Measurements from ENCODE around the gene TULP4. TPM values are rescaled to one million over a fixed set of nuclear protein-coding genes. Genes with fewer than 3 reads are reported as not detected.
"Not testable (repeated sequence)": the region's sequence is repeated elsewhere in the genome, so short reads cannot be mapped to it uniquely, and the experiment has no call there.

The TULP4 gene
- total and polyA plus RNA-seq, 7 experiments from 2014 or later, result 33.3 to 79.0 (median 51.8) TPM

DNA sequence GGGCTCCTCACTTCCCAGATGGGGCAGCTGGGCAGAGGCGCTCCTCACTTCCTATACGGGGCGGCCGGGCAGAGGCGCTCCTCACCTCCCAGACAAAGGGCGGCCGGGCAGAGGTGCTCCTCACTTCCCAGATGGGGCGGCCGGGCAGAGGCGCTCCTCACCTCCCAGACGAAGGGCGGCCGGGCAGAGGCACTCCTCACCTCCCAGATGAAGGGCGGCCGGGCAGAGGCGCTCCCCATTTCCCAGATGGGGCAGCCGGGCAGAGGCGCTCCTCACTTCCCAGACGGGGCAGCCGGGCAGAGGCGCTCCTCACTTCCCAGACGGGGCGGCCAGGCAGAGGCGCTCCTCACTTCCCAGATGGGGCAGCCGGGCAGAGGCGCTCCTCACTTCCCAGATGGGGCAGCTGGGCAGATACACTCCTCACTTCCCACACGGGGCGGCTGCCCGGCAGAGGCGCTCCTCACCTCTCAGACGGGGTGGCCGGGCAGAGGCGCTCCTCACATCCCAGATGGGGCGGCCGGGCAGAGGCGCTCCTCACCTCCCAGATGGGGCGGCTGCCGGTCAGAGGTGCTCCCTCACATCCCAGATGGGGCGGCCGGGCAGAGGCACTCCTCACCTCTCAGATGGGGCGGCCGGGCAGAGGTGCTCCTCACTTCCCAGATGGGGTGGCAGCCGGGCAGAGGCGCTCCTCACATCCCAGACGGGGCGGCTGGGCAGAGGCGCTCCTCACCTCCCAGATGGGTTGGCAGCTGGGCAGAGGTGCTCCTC lies 36.7 kb downstream of the TULP4 start:
- H3K9me3 ChIP-seq (ENCODE audit: control insufficient read depth in 2 of 3, low read length in 3 of 3); H3K36me3 ChIP-seq (ENCODE audit: control insufficient read depth in 2 of 3, insufficient read depth in 3 of 3, low read length in 3 of 3); ATAC-seq; H3K27me3 Mint-ChIP-seq; POLR2A ChIA-PET; CTCF ChIA-PET; DNase-seq; H3K4me3 Mint-ChIP-seq; H3K4me1 ChIP-seq (ENCODE audit: control insufficient read depth in 2 of 2, insufficient read depth in 2 of 2, low read length in 2 of 2); H3K27ac Mint-ChIP-seq; intact Hi-C loops (cut with micrococcal nuclease); H3K27ac ChIP-seq (ENCODE audit: low read depth, low read length); H3K4me3 ChIP-seq (ENCODE audit: low read length); H3K27me3 ChIP-seq (ENCODE audit: control insufficient read depth in 2 of 2, insufficient read depth in 2 of 2, low read length in 2 of 2): not testable (repeated sequence)
- Mint-ChIP-seq H3K9me3 (peaks cover 4 to 52% (median 21%) of the 10 kb centered on the region in 11 donors), H3K36me3 (peaks cover 4 to 40% (median 33%) of the 10 kb centered on the region in 5 donors), H3K4me1 (peaks cover 0 to 10% (median 4%) of the 10 kb centered on the region in 7 donors)

DNA sequence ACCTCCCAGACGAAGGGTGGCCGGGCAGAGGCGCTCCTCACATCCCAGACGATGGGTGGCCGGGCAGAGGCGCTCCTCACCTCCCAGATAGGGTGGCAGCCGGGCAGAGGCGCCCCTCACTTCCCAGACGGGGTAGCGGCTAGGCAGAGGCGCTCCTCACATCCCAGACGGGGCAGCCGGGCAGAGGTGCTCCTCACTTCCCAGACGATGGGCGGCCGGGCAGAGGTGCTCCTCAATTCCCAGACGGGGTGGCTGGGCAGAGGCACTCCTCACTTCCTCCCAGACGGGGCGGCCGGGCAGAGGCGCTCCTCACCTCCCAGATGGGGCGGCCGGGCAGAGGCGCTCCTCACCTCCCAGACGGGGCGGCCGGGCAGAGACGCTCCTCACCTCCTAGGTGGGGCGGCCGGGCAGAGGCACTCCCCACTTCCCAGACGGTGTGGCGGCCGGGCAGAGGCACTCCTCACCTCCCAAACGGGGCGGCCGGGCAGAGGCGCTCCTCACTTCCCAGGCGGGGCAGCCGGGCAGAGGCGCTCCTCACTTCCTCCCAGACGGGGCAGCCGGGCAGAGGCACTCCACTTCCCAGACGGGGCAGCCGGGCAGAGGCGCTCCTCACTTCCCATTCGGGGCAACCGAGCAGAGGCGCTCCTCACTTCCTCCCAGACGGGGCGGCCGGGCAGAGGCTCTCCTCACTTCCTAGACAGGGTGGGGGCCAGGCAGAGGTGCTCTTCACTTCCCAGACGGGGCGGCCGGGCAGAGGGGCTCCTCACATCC lies 37.4 kb downstream of the TULP4 start:
- CTCF ChIA-PET; H3K27ac ChIP-seq (ENCODE audit: low read depth, low read length); H3K4me1 ChIP-seq (ENCODE audit: control insufficient read depth in 2 of 2, insufficient read depth in 2 of 2, low read length in 2 of 2); H3K4me3 ChIP-seq (ENCODE audit: low read length); H3K36me3 ChIP-seq (ENCODE audit: control insufficient read depth in 2 of 3, insufficient read depth in 3 of 3, low read length in 3 of 3); H3K9me3 ChIP-seq (ENCODE audit: control insufficient read depth in 2 of 3, low read length in 3 of 3); intact Hi-C loops (cut with micrococcal nuclease); DNase-seq; H3K4me3 Mint-ChIP-seq; H3K27ac Mint-ChIP-seq; POLR2A ChIA-PET; H3K27me3 Mint-ChIP-seq; ATAC-seq; H3K27me3 ChIP-seq (ENCODE audit: control insufficient read depth in 2 of 2, insufficient read depth in 2 of 2, low read length in 2 of 2): not testable (repeated sequence)
- H3K36me3 Mint-ChIP-seq, result peaks cover 4 to 33% (median 28%) of the 10 kb centered on the region in 5 donors
- H3K9me3 Mint-ChIP-seq, result peaks cover 4 to 45% (median 14%) of the 10 kb centered on the region in 11 donors
- H3K4me1 Mint-ChIP-seq, result peaks cover 0 to 13% (median 5%) of the 10 kb centered on the region in 7 donors

DNA sequence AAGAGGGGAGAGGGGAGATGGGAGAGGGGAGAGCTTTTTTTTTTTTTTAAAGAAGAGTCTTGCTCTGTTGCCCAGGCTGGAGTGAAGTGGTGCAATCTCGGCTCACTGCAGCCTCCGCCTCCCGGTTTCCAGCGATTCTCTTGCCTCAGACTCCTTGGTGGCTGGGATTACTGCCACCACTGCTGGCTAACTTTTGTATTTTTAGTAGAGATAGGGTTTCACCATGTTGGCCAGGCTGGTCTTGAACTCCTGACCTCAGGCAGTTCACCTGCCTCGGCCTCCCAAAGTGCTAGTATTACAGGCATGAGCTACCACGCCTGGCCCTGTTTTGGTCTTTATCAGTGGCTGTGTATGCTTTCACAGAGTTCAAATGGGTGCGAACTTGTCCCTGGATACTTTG lies 38.5 kb downstream of the TULP4 start:
- H3K9me3 ChIP-seq (ENCODE audit: control insufficient read depth in 2 of 3, low read length in 3 of 3); POLR2A ChIA-PET; H3K4me3 ChIP-seq (ENCODE audit: low read length); DNase-seq; H3K27me3 Mint-ChIP-seq; CTCF ChIA-PET; H3K27me3 ChIP-seq (ENCODE audit: control insufficient read depth in 2 of 2, insufficient read depth in 2 of 2, low read length in 2 of 2); H3K36me3 ChIP-seq (ENCODE audit: control insufficient read depth in 2 of 3, insufficient read depth in 3 of 3, low read length in 3 of 3); ATAC-seq; H3K4me1 ChIP-seq (ENCODE audit: control insufficient read depth in 2 of 2, insufficient read depth in 2 of 2, low read length in 2 of 2); H3K27ac Mint-ChIP-seq; H3K4me3 Mint-ChIP-seq; intact Hi-C loops (cut with micrococcal nuclease); H3K27ac ChIP-seq (ENCODE audit: low read depth, low read length): not testable (repeated sequence)
- peaks cover 5 to 21% (median 7%) of the 10 kb centered on the region in 7 donors for H3K4me1 Mint-ChIP-seq
- peaks cover 0 to 34% (median 8%) of the 10 kb centered on the region in 11 donors for H3K9me3 Mint-ChIP-seq
- H3K36me3 Mint-ChIP-seq, result peaks cover 0 to 26% (median 18%) of the 10 kb centered on the region in 5 donors

DNA sequence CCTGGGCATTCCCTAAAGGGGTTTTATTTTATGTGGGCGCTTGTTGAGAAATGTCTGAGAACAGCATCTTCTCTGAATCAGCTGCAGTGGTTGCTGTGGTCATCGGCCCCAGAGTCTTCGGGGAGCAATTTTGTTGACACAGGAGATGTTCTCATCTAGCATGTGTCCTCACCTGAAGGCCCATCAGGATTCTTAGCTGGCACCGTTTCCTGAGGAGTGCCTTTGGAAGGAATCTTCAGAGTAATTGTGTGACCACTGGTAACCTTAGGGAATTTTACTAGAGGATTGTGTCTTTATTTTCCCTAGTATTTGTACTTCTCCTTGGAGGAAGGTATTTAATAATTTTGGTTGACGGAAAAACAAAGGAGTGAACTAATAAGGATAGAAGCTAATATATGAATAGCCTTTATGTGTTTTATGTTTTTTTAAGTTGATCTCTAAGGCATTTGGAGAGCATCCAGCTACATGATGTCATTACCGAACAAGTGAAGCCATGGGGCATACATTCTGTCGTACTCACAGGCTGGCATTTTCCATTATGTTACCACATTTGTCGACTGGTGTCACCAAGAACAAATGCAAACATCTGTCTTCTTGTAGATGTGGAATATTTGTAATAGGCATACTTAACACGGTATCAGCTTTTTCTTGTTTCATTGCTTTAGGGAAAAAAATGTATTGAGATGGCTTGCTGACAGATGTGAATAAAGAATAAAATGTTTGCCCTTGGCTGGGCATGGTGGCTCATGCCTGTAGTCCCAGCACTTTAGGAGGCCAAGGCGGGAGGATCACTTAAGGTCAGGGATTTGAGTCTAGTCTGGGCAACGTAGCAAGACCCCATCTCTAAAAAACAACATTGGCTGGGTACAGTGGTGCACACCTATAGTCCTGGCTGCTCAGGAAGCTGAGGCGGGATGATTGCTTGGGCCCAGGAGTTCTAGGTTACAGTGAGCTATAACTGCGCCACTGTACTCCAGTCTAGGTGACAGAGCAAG lies 41.9 kb downstream of the TULP4 start:
- Mint-ChIP-seq H3K9me3 (peaks cover 0 to 8% (median 2%) of the 10 kb centered on the region in 11 donors), H3K4me3 (no peak overlapping the region), H3K27me3 (no peaks in the 10 kb centered on the region), H3K27ac (peak overlapping the region in 1 of 9 donors; percentile 62), H3K36me3 (peaks cover 0 to 10% (median 2%) of the 10 kb centered on the region in 5 donors), H3K4me1 (peaks cover 30 to 49% (median 40%) of the 10 kb centered on the region in 7 donors)
- H3K27ac ChIP-seq (ENCODE audit: low read depth, low read length), result no peak overlapping the region
- intact Hi-C loops (cut with micrococcal nuclease), result no loop called here
- no peaks in the 10 kb centered on the region for H3K9me3 ChIP-seq (ENCODE audit: control insufficient read depth in 2 of 3, low read length in 3 of 3)
- ChIA-PET POLR2A (interaction anchor here (0.6 to 0.7 kb wide), 2 partner anchors 21 to 32 kb away, joined by 3 read pairs; no protein-coding TSS in a partner anchor), CTCF (no interaction called here)
- DNase-seq, result no peak
- H3K4me3 ChIP-seq (ENCODE audit: low read length), result no peak overlapping the region
- H3K4me1 ChIP-seq (ENCODE audit: control insufficient read depth in 2 of 2, insufficient read depth in 2 of 2, low read length in 2 of 2), result peaks cover 8 to 20% of the 10 kb centered on the region in 2 donors
- no peaks in the 10 kb centered on the region for H3K27me3 ChIP-seq (ENCODE audit: control insufficient read depth in 2 of 2, insufficient read depth in 2 of 2, low read length in 2 of 2)
- no peaks in the 10 kb centered on the region for H3K36me3 ChIP-seq (ENCODE audit: control insufficient read depth in 2 of 3, insufficient read depth in 3 of 3, low read length in 3 of 3)
- ATAC-seq, result no peak

DNA sequence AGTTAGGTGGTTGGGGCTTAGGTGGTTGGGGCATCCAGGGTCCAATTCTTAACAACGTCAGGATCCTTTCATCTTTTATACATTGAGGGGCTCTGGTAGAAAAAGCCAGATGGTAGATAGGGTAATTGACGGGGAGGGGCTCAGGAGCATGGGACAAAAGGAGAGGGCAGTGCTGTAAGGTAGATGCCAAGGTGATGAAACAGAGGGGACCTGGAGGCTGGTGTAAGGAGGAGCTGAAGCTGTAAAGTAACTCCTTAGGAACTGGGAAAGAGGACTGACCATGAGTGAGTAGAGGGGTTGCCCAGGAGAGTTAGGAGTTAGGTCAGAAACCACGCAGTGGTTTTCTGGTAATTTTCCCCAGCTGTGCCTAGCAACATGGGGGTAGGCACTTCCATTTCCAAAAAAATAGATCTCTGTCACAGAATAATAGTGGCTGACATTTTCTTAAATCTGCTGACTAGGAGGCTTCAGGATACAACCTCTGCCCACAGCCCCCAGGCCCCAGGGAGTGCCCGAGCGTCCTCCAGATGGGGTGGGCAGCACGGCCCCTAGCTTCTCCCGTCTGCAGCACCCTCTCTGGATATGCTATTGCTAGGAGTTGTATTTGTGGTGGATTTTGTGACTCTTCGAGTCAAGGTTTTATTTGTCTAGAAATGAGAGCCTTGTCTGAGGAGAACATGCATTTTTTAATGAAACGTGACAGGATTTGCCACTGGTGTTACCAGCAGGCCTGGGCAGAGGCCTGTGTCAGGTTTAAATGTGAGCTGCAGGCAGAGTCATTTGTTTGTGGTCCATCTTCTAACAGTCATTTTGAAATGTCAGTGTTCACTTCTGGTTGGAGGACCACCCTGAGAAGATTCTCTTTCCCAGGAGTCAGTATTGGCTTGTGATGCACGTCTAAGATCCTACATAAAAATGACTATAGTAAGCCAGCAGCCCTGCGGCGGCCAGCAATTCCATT lies 44.6 kb downstream of the TULP4 start:
- intact Hi-C loops (cut with micrococcal nuclease), result loop anchor here in 1 of 2 donors (5.0 kb wide), 1 partner anchor 65 kb away; no protein-coding TSS in a partner anchor
- Mint-ChIP-seq H3K4me1 (peaks cover 32 to 61% (median 52%) of the 10 kb centered on the region in 7 donors), H3K27me3 (no peaks in the 10 kb centered on the region), H3K4me3 (peak overlapping the region in 2 of 10 donors; percentile 25 to 41), H3K27ac (peak overlapping the region in 2 of 9 donors; percentile 31 to 73), H3K9me3 (no peaks in the 10 kb centered on the region), H3K36me3 (peaks cover 0 to 11% (median 0%) of the 10 kb centered on the region in 5 donors)
- ChIA-PET CTCF (no interaction called here), POLR2A (no interaction called here)
- no peaks in the 10 kb centered on the region for H3K27me3 ChIP-seq (ENCODE audit: control insufficient read depth in 2 of 2, insufficient read depth in 2 of 2, low read length in 2 of 2)
- no peak for DNase-seq
- H3K9me3 ChIP-seq (ENCODE audit: control insufficient read depth in 2 of 3, low read length in 3 of 3), result no peaks in the 10 kb centered on the region
- no peak overlapping the region for H3K27ac ChIP-seq (ENCODE audit: low read depth, low read length)
- no peak for ATAC-seq
- peaks cover 8 to 20% of the 10 kb centered on the region in 2 donors for H3K4me1 ChIP-seq (ENCODE audit: control insufficient read depth in 2 of 2, insufficient read depth in 2 of 2, low read length in 2 of 2)
- no peaks in the 10 kb centered on the region for H3K36me3 ChIP-seq (ENCODE audit: control insufficient read depth in 2 of 3, insufficient read depth in 3 of 3, low read length in 3 of 3)
- H3K4me3 ChIP-seq (ENCODE audit: low read length), result no peak overlapping the region

Data from naive thymus-derived CD4-positive, alpha-beta T cell (primary cell).